HG03196 (cell line): ENCODE measurements around the gene SCAPER.
"Not testable (repeated sequence)": the region's sequence is repeated elsewhere in the genome, so short reads cannot be mapped to it uniquely, and the experiment has no call there.

ENCODE experiments used
- ATAC-seq: cut with Tn5 transposase; IDR thresholded peaks from one replicate; pipeline ENCODE4 v1.9.1; 2021; ENCODE audit not compliant: unreplicated experiment

The SCAPER gene

DNA sequence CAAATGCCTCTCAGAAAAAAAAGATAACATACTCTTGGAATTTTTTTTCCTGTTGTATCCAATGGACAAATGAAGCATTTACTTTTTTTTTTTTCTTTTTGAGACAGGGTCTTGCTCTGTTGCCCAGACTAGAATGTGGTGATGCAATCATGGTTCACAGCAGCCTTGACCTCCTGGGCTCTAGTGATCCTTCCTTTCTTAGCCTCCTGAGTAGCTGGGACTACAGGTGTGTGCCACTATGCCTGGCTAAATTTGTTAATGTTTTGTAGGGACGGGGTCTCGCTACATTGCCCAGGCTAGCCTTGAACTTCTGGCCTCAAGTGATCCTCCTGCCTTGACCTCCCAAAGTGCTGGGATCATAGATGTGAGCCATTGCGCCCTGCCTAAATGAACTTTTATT, 401.3 kb downstream of the SCAPER start:
- ATAC-seq: no peak

DNA sequence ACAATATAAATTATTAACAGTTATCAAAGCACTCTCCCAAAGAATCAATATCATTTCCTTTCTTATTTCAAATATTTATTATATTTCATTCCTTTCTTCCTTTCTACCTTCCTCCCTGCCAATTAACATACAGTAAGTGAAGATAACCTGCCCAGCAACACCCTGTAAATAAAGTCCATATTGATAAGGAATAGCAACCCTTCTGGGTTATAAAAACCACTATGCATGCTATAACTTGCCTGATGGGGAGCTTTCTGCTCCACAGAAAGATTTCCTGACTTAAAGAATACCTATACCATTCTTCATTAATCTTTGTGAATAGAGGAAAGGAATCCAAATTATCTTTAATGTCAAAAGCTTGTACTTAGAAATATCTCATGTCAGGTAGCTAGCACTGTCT, 402.0 kb downstream of the SCAPER start:
- ATAC-seq: no peak

- no peak for ATAC-seq
These were observed 402.5 kb downstream of the SCAPER start for GRCh38 chr15:76502678-76503077.

DNA sequence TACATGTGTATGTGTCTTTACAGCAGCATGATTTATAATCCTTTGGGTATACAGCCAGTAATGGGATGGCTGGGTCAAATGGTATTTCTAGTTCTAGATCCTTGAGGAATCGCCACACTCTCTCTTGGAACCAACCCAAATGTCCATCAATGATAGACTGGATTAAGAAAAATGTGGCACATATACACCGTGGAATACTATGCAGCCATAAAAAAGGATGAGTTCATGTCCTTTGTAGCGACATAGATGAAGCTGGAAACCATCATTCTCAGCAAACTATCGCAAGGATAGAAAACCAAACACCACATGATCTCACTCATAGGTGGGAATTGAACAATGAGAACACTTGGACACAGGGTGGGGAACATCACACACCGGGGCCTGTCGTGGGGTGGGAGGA, 403.0 kb downstream of the SCAPER start:
- ATAC-seq: not testable (repeated sequence)

- ATAC-seq: no peak
These were observed 403.4 kb downstream of the SCAPER start for GRCh38 chr15:76501726-76502125.

DNA sequence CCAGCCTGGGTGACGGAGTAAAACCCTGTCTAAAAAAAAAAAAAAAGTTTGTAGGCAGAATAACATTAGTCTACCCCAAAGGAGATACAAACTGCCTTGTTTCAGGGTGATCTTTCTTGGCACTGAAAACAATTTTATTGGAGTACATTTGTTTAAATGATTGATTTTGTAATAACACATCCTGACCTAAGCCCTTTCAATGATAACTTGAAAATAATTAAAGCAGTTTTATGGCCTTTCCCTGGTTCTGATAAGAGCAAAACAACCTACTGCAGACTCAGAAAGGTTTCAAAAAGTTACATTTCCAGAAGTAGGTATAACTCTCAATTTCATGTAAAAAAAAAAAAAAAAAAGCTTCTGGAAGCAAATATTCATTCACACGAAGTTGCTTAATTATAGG, 404.1 kb downstream of the SCAPER start:
- no peak for ATAC-seq

- no peak for ATAC-seq
These were observed 409.7 kb downstream of the SCAPER start for GRCh38 chr15:76495487-76495886.

GRCh38 chr15:76492538-76492937, 412.6 kb downstream of the SCAPER start:
- no peak for ATAC-seq

DNA sequence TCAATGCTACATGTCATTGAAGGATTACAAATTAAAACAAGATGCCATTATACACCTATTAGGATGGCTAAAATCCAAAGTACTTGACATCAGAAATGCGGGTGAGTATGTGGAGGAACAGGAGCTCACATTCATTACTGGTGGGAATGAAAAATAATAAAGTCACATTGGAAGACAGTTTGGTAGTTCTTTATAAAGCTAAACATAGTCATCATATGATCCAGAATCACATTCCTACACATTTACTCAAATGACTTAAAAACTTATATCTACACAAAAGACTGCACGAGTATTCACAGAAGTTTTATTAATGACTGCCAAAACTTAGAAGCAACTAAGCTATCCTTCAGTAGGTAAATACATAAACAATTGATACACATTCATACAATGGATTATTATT, 421.4 kb downstream of the SCAPER start:
- ATAC-seq: no peak

DNA sequence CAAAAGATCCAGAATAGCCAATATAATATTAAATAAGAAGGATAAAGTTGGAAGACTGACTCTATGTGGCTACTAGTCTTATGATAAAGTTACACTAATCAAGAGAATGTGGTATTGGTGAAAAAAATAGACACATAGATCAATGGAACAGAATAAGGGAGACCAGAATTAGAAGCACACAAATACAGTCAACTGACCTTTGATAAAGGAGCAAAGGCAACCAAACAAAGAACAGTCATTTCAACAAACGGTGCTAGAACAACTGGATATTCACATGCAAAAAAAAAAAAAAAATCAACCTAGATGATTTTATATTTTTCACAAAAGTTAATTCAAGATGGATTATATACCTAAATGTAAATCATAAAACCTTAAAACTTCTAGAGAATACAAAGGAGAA, 422.1 kb downstream of the SCAPER start:
- ATAC-seq: no peak

DNA sequence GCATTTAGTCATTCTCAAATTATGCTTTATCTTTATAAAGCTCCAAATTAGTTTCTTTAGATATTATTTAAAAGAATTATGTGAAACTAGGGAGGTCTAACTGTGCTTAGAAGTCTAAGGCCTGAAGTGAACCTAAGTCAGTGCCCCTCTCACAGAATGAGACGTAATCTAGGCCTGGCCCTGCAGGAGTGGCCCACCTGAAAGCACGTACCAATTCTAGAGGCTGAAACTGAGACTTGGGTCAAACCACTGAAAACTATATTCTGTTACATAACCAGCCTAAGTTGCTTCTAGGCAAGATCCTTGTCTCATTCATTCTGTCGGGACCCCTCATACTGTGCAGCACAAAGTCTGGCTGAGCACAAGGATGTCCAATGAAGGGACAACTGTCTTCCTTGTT, 424.9 kb downstream of the SCAPER start:
- no peak for ATAC-seq

DNA sequence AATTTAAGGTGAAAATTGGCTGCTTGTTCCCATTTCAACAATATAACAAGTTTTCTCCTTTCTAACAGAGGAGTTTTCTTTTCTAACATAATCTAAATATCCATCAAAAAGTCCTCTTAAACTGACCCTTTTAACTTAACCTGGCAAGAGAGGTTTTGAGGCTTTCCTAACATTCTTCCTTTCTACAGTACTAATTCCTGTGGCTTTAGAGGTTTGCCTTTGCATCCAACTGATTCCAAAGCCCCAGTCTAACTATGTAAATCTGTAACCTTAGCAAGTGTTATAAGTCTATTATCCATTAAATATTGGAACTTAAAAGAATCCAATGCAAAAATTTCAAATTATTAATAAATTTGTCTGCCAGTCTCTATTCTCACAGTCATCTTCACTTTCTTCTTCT, 434.4 kb downstream of the SCAPER start:
- ATAC-seq: no peak

- ATAC-seq: no peak
These were observed 436.4 kb downstream of the SCAPER start for GRCh38 chr15:76468722-76469121.

GRCh38 chr15:76467136-76467535, 438.0 kb downstream of the SCAPER start:
- ATAC-seq: no peak

DNA sequence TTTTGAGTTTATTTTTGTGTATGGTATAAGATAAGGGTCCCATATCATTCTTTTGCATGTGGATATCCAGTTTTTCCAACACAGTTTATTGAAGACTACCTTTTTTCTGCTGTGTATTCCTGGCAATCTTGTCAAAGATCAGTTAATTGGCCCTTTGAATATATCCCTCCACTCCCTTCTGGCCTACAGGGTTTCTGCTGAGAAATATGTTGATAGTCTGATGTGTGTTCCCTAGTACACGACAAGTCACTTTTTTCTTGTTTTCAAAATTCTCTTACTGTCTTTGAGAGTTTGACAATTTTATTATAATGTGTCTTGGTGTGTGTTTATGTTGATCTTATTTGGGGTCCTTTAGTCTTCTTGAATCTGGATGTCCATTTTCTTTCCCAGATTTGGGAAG, 439.4 kb downstream of the SCAPER start:
- ATAC-seq: no peak

- no peak for ATAC-seq
These were observed 440.9 kb downstream of the SCAPER start for GRCh38 chr15:76464247-76464646.

DNA sequence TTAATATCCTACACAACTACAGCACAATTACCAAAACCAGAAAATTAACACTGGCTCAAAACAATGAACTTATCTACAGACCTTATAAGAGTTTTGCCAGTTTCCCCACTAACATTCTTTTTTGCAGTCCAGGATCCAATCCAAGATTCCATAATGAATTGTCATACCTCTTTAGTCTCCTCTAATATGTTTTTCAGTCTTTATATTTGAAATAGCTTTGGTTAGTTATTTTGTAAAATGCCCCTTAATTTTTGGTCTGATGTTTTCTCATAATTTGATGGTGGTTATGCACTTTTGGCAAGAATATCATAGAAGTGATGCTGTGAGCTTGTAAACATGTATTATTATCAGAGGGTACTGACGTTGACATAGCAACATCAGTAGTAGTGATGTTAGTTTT, 444.3 kb downstream of the SCAPER start:
- ATAC-seq: no peak

- no peak for ATAC-seq
These were observed 444.8 kb downstream of the SCAPER start for GRCh38 chr15:76460347-76460746.

- ATAC-seq: no peak
These were observed 453.6 kb downstream of the SCAPER start for GRCh38 chr15:76451540-76451939.

GRCh38 chr15:76449455-76449854, 455.7 kb downstream of the SCAPER start:
- no peak for ATAC-seq

DNA sequence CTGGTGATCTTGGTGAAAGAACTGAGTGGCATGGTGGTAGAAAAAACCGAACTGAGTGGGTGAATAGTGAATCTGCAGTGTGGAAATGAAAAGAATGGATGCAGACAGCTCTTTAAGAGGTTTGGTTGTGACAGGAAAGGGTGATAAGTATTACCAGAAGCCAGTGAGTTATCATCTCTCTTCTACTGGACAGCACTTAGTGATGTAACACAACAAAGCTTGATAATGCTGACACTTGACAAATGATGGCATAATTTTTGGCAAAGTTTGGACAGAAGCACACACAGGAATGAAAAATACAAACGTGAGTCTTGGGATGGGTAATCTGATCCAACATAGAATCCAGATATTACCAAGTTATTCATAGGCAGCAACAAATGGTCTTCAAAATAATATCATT, 456.4 kb downstream of the SCAPER start:
- no peak for ATAC-seq

DNA sequence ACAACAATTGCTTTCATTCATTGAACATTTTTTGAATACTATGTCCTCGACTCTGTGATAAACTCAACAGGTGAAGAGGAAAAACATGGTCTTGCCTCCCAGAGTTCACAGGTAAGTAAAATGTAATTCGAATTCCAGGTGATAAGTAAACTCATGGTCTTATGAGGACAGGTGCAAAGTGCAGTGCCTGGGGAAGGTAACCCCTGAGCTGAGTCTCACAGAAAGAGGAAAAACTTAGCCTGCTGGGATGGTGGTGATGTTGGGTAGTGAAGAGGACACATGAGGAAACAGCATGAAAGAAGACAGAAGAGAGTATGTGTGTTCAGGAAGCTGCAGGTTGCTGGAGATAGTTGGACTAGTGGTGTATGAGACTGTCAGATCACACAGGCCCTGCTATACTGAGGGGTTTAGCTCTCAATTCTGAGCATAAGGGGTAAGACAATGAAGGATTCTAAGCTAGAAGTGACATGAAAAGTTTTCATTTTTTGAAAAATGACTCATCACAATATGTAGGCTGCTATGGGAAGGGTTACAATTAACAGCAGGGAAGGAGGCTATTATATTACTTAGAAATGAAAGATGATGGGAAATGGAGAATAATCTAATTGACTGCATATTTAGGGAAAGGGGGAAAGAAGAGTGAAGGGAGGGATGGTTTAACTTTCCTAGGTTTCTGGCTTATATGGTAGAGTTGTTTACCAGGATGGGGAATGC, 457.3 kb downstream of the SCAPER start:
- no peak for ATAC-seq

- no peak for ATAC-seq
These were observed 464.7 kb downstream of the SCAPER start for GRCh38 chr15:76440441-76440840.
